ENCODE measurements around the gene KRTAP20-4.

The KRTAP20-4 gene

DNA sequence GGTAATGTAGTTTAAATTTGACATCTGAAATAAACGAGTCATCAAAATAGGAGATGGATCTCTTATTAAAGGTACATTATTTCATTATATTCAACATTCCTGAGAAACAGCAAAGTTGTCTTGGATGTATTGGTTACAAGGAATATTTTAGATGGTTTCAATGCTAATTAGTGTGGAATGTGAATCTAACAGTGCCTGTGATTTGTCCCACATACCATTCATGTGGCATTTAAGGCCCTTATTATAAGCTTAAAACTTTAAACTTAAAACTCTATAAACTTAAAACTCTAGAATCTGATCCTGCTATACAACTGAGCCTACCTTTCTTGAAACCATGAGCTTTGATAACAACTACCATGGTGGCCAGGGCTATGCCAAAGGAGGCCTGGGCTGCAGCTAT, 19.6 kb upstream of the KRTAP20-4 start, which contains the start of gene KRTAP22-1:
Gene KRTAP22-1 (plus strand): TSS at position 301 of the 400 bp plus-strand sequence.
- no peak within 1 kb of the TSS for H3K4me2 ChIP-seq (ENCODE audit: low read length)
- no peaks in the 10 kb centered on the region for H4K20me1 ChIP-seq (ENCODE audit: insufficient read depth, low read length)
- no peaks in the 10 kb centered on the region for H3K36me3 ChIP-seq (replicated peaks; ENCODE audit: low read depth, low read length)
- no peak within 1 kb of the TSS for H3K9ac ChIP-seq (ENCODE audit: low read length)
- H2AFZ ChIP-seq (ENCODE audit: low read depth, low read length): no peak within 1 kb of the TSS
- H3K9me3 ChIP-seq (ENCODE audit: insufficient read depth, low read length): no peaks in the 10 kb centered on the region
- H3K27me3 ChIP-seq (ENCODE audit: low read depth, low read length): no peaks in the 10 kb centered on the region
- no peaks in the 10 kb centered on the region for H3K79me2 ChIP-seq (ENCODE audit: low read length)
- TF ChIP-seq, protein P1, sequence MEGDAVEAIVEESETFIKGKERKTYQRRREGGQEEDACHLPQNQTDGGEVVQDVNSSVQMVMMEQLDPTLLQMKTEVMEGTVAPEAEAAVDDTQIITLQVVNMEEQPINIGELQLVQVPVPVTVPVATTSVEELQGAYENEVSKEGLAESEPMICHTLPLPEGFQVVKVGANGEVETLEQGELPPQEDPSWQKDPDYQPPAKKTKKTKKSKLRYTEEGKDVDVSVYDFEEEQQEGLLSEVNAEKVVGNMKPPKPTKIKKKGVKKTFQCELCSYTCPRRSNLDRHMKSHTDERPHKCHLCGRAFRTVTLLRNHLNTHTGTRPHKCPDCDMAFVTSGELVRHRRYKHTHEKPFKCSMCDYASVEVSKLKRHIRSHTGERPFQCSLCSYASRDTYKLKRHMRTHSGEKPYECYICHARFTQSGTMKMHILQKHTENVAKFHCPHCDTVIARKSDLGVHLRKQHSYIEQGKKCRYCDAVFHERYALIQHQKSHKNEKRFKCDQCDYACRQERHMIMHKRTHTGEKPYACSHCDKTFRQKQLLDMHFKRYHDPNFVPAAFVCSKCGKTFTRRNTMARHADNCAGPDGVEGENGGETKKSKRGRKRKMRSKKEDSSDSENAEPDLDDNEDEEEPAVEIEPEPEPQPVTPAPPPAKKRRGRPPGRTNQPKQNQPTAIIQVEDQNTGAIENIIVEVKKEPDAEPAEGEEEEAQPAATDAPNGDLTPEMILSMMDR (IDR thresholded peaks at IDR 0.05; ENCODE audit: low read depth, low read length): no peak
- TF ChIP-seq EZH2phosphoT487 (IDR thresholded peaks at IDR 0.05; ENCODE audit: low read depth): no peak
- no peak within 1 kb of the TSS for H3K4me3 ChIP-seq (ENCODE audit: low read length)
- no peaks in the 10 kb centered on the region for H3K4me1 ChIP-seq (ENCODE audit: low read length)
- H3K27ac ChIP-seq (ENCODE audit: low read length): no peak within 1 kb of the TSS

DNA sequence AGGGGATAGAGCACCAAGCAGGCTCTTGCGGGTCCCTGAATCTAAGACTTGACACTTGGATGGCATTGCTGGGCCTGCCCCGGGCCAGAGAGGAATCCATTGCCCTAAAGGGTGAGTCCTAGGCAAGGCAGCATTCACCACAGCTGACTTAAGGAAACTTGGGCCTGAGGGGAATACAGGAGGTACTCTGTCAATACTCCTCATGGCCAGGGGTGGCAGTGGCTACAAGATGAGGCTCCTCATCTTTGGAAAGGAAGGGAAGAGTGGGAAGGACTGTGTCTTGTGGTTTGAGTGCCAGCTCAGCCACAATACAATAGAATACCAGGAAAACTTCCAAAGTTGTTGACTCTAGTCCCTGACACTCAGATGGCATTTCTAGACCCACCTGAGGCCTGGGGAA, 14.5 kb upstream of the KRTAP20-4 start:
- no peak overlapping the region for H2AFZ ChIP-seq (ENCODE audit: low read depth, low read length)
- H3K4me3 ChIP-seq (ENCODE audit: low read length): no peak overlapping the region
- H3K79me2 ChIP-seq (ENCODE audit: low read length): no peaks in the 10 kb centered on the region
- H3K36me3 ChIP-seq (replicated peaks; ENCODE audit: low read depth, low read length): no peaks in the 10 kb centered on the region
- no peak overlapping the region for H3K27ac ChIP-seq (ENCODE audit: low read length)
- peaks cover 3% of the 10 kb centered on the region; the same call in 1 of the 2 replicates for H3K9me3 ChIP-seq (ENCODE audit: insufficient read depth, low read length)
- no peak for TF ChIP-seq EZH2phosphoT487 (IDR thresholded peaks at IDR 0.05; ENCODE audit: low read depth)
- TF ChIP-seq, protein P1 (IDR thresholded peaks at IDR 0.05; ENCODE audit: low read depth, low read length): no peak
- no peak overlapping the region for H3K9ac ChIP-seq (ENCODE audit: low read length)
- no peaks in the 10 kb centered on the region for H3K27me3 ChIP-seq (ENCODE audit: low read depth, low read length)
- no peak overlapping the region for H3K4me2 ChIP-seq (ENCODE audit: low read length)
- no peaks in the 10 kb centered on the region for H3K4me1 ChIP-seq (ENCODE audit: low read length)
- no peaks in the 10 kb centered on the region for H4K20me1 ChIP-seq (ENCODE audit: insufficient read depth, low read length)

DNA sequence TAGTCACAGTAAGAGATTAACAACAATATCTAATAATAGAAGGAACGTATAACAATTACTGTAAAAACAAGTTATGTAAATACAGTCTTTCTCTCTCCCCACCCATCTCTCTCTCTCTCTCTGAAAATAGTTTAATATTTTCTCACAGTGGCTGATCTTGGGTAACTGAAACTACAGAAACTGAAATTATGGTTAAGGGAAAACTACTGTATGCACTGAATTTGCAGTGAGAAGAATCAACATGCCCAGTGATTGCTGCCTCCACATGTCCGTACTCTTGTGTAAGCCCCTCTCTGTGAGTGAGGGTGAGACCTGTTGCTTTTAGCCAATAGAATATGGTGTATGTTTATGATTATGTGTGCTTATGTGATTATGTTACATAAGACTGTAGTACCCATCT, 8.3 kb upstream of the KRTAP20-4 start:
- peaks cover 55% of the 10 kb centered on the region for H3K4me1 ChIP-seq (ENCODE audit: low read length)
- H4K20me1 ChIP-seq (ENCODE audit: insufficient read depth, low read length): no peaks in the 10 kb centered on the region
- no peak overlapping the region for H3K4me3 ChIP-seq (ENCODE audit: low read length)
- peaks cover 34% of the 10 kb centered on the region for H3K36me3 ChIP-seq (replicated peaks; ENCODE audit: low read depth, low read length)
- TF ChIP-seq, protein P1 (IDR thresholded peaks at IDR 0.05; ENCODE audit: low read depth, low read length): no peak
- no peak for TF ChIP-seq EZH2phosphoT487 (IDR thresholded peaks at IDR 0.05; ENCODE audit: low read depth)
- H3K9me3 ChIP-seq (ENCODE audit: insufficient read depth, low read length): peaks cover 22% of the 10 kb centered on the region
- no peak overlapping the region for H3K9ac ChIP-seq (ENCODE audit: low read length)
- H3K27me3 ChIP-seq (ENCODE audit: low read depth, low read length): no peaks in the 10 kb centered on the region
- H2AFZ ChIP-seq (ENCODE audit: low read depth, low read length): peak overlapping the region; percentile 68; the same call in 1 of the 2 replicates
- H3K4me2 ChIP-seq (ENCODE audit: low read length): peak overlapping the region; percentile 29; the same call in 1 of the 2 replicates
- H3K27ac ChIP-seq (ENCODE audit: low read length): peak overlapping the region; percentile 79
- no peaks in the 10 kb centered on the region for H3K79me2 ChIP-seq (ENCODE audit: low read length)

DNA sequence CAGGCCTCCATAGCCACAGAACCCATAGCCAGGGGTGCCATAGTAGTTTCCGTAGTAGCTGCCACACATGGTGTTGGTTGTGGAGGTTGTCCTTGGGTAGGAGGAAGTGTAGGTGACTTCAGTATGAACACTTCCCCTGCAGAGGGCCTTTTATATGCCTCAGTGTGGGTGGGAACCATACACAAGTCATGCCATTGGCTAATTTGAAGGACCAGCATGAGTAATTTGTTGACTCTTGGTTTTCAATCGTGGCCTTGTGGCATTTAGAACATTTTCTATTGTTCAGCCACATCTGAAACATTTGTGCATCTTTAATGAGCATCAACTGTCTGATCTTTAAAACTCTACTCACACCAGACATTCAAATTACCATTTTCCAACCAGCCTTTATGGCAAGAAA, 6.6 kb upstream of the KRTAP20-4 start, which contains the start of gene KRTAP6-1:
Gene KRTAP6-1 (minus strand): TSS at position 95 of the 400 bp plus-strand sequence. CDS start 26 bp downstream, at position 69.
- peaks cover 57% of the 10 kb centered on the region for H3K4me1 ChIP-seq (ENCODE audit: low read length)
- peaks cover 22% of the 10 kb centered on the region for H3K9me3 ChIP-seq (ENCODE audit: insufficient read depth, low read length)
- H3K4me3 ChIP-seq (ENCODE audit: low read length): no peak within 1 kb of the TSS
- H3K9ac ChIP-seq (ENCODE audit: low read length): peak within 1 kb of the TSS; percentile 52; the same call in 1 of the 2 replicates
- H3K4me2 ChIP-seq (ENCODE audit: low read length): peak within 1 kb of the TSS; percentile 31
- H3K36me3 ChIP-seq (replicated peaks; ENCODE audit: low read depth, low read length): peaks cover 40% of the 10 kb centered on the region
- no peaks in the 10 kb centered on the region for H3K27me3 ChIP-seq (ENCODE audit: low read depth, low read length)
- TF ChIP-seq, protein P1 (IDR thresholded peaks at IDR 0.05; ENCODE audit: low read depth, low read length): no peak
- no peak for TF ChIP-seq EZH2phosphoT487 (IDR thresholded peaks at IDR 0.05; ENCODE audit: low read depth)
- H3K79me2 ChIP-seq (ENCODE audit: low read length): no peaks in the 10 kb centered on the region
- H3K27ac ChIP-seq (ENCODE audit: low read length): peak within 1 kb of the TSS; percentile 96
- H4K20me1 ChIP-seq (ENCODE audit: insufficient read depth, low read length): no peaks in the 10 kb centered on the region
- peak within 1 kb of the TSS; percentile 7; the same call in 1 of the 2 replicates for H2AFZ ChIP-seq (ENCODE audit: low read depth, low read length)

All from OCI-LY3 (cell line).